HUDEP-2 (cell line): ENCODE data around the gene SPATA2L.
"Not testable (repeated sequence)": the region's sequence is repeated elsewhere in the genome, so short reads cannot be mapped to it uniquely, and the experiment has no call there.

Experiments used
- DNase-seq, 76 experiments: peaks; one replicate each; lab custom pipeline; 2025; ENCODE audit not compliant: unreplicated experiment in 76 of 76; lab: John Stamatoyannopoulos, UW

The SPATA2L gene

GRCh38 chr16:89691231-89691985 lies 10.1 kb downstream of the SPATA2L start:
- no peak for DNase-seq

GRCh38 chr16:89690392-89690901 lies 11.1 kb downstream of the SPATA2L start:
- no peak for DNase-seq

DNA sequence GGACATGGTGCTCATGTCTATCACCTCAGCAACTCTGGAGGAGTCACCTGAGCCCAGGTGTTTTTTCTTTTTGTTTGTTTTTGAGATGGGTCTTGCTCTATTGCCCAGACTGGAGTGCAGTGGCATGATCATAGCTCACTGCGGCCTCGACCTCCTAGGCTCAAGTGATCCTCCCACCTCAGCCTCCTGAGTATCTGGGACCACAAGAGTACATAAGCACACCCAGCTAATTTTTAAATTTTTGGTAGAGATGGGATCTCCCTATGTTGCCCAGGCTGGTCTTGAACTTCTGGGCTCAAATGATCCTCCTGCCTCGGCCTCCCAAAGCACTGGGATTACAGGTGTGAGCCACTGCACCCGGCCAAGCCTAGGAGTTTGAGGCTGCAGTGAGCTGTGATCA lies 11.9 kb downstream of the SPATA2L start:
- not testable (repeated sequence) for DNase-seq

DNA sequence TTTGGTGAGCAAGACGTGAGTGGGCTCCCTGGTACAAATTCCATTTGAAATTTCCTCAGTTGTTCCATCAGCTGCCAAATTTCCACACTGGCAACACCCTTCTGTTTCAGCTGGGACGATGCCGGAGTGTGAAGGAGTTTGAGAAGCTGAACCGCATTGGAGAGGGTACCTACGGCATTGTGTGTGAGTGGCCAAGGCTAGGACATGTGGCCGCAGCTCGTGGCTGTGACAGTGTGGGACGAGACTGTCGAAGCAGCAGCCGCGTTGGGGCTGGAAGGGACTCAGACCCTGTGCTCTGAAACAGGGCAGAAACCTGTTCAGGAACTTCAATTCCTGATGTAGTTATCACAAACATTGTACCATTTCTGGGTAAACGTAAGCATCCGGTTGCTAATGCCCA lies 12.4 kb downstream of the SPATA2L start:
- no peak for DNase-seq

DNA sequence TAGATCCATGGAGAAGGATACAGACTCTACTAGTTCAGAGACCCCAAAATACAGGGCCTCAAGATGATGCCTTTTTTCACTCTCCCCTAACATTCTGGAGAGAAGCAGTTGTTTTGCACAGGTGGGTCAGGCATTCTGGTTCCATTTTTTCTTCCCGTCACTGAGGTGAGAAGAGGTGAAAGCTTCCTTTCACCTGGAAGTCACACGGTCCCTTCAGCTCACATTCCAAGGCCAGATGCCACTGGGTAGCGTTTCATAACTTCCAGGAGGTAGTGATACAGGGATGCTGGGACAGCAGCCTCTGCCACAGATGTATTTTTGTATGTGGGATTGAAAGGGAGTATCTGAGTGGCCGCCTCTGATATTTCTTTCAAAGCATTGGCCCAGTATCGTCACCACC lies 13.1 kb downstream of the SPATA2L start:
- no peak for DNase-seq

DNA sequence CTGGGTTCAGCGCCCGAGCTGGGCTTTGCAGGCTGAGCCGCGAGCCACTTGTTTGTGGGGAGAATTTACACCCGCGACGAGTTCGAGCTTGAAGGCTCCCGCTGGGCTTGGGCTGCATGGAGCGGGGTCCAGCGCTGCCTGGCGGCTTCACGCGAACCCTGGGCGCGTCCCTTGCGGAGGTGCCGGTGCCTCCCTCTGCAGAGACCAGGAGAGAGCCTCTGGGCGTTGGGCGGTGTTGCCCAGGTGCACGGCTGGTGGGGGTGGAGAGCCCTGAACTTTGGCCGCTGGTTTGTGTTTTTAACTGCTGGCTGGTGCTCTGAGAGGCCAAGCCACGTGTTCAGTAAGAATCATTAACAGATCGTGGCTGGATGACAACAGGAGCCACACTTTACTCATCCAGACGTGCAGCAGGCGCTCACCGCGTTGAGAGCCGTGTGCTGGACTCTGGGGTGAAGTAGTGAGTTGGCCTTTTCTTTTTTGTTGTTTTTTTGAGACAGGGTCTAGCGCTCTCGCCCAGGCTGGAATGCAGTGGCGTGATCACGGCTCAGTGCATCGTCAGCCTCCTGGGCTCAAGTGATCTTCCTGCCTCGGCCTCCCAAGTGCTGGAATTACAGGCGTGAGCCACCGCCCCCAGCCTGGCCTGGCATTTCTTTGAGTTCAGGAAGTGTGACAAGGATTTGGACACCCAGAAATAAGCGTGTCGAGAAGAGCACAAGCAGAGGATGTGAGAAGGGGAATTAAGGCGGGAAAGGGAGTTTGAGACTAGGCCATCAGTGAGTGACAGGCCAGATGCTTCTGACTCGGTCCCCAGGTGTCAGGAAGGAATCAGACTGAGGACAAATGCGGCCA lies 14.2 kb downstream of the SPATA2L start:
- peak in 5 of 76 experiments; percentile 13 to 53 (median 31) for DNase-seq

GRCh38 chr16:89686520-89687091 lies 14.9 kb downstream of the SPATA2L start, which contains the start of gene CDK10:
Gene CDK10 (plus strand): TSS chr16:89686689. CDS start chr16:89686711, 22 bp downstream.
- peak in 72 of 76 experiments; percentile 31 to 92 (median 83) for DNase-seq

GRCh38 chr16:89685916-89686315 lies 15.6 kb downstream of the SPATA2L start:
- no peak for DNase-seq

- no peak for DNase-seq
Observed at GRCh38 chr16:89678258-89678657, 23.2 kb downstream of the SPATA2L start.

GRCh38 chr16:89672177-89672941 lies 29.1 kb downstream of the SPATA2L start:
- no peak for DNase-seq

DNA sequence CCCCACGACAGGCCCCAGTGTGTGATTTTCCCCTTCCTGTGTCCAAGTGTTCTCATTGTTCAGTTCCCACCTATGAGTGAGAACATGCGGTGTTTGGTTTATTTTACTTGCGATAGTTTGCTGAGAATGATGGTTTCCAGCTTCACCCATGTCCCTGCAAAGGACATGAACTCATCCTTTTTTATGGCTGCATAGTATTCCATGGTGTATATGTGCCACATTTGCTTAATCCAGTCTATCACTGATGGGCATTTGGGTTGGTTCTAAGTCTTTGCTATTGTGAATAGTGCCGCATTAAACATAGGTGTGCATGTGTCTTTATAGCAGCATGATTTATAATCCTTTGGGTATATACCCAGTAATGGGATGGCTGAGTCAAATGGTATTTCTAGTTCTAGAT lies 29.9 kb downstream of the SPATA2L start:
- DNase-seq: not testable (repeated sequence)

DNA sequence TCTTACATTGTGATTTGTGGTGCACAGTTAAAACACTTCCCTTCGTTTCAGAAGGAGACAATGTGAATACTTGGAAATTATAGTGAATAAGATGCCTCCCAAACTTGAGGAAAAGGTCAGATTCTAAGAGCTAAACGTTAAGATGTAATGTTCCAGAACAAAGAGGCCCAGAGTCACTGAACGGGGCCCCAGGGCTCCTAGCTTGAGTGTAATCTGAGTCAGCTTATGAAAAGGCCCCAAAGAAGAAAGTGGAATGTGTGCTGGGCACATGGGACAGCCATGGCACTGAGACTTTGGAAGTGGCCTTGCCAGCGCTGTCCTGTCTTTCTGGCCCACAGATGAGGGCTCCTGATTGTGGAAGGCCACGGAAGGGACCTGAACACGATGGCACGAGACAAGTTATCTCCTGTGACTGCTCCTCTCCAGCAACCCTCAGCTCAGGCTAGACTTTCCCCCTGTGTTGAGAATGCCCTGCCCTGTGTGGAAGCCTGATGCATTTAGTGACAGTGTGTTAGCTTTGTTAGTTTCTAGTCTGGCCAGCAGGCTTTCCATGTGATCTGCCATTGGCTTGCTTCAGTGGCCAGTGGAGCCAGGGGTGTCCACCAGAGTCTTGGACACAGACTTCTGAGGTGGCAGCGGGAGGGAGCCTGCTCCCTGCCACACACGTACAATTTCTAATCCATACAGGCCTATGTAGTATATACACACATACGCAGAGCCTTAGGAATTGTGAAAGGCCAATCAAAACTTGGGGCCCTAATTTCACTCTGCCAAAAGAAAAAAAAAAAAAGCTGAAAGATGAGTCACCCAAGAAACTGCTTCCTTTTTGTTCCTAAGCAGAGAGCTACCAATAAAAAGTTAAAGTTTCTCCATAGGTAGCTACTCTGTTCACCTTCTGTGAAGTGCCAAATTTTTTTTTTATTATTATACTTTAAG lies 30.7 kb downstream of the SPATA2L start:
- no peak for DNase-seq

- DNase-seq: no peak
Observed at GRCh38 chr16:89669755-89670154, 31.8 kb downstream of the SPATA2L start.

DNA sequence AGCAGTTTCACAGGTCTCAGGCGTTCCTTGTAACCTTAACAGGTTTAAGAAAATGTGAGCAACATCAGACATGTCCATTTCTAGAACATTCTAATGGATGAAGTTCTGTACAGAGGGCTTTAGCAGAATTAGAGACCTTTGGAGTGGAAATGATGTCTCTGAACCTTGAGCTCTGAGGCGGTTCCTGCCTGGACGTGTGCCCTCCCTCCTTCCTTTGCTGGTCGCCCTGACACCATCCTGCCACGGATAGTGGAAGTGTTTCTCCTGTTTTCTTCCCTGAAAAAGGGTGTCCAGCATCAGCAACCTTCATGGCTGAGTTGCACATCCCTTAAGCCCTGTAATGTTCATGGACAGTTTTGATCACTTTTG lies 32.7 kb downstream of the SPATA2L start:
- no peak for DNase-seq

GRCh38 chr16:89667633-89668032 lies 33.9 kb downstream of the SPATA2L start:
- no peak for DNase-seq

GRCh38 chr16:89667000-89667399 lies 34.5 kb downstream of the SPATA2L start:
- peak in 21 of 76 experiments; percentile 5 to 45 (median 21) for DNase-seq

DNA sequence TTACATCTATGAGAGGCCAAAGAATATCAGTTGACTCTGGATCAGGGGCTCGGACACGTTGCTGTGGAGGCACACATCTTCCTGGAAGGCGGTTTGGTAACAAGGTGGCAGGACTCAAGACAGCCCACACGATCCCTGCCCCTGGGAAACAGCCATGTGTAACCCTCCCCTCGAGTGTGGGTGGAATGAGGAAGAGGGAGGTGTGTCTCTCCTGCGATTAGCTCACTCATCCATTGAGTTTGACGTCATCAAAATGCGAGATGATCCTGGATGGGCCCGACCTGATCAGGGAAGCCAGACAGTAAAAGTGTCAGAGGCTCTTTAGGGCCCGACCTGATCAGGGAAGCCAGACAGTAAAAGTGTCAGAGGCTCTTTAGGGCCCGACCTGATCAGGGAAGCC lies 37.3 kb downstream of the SPATA2L start:
- not testable (repeated sequence) for DNase-seq

GRCh38 chr16:89661215-89661614 lies 40.3 kb downstream of the SPATA2L start:
- no peak for DNase-seq

DNA sequence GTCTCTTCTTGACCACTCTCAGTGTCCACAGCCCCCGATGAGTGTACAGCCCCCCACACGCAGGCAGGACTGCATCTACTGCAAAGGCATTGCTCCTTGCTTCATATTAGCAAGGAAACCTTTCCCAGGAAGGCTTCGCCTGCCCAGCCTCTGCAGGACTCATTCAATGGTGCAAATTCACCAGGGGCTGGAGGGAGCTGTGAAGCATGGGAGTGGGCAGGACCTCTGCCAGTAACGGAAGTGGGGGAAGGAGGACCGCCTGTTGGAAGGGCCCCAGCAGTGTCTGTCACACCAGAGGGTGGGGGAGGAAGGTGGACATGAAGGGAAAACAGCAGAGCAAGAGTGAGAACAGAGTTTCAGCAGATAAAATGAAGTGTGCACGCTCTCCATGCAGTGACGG lies 41.4 kb downstream of the SPATA2L start:
- DNase-seq: peak in 1 of 76 experiments; percentile 2
